DND-41 (cell line): ENCODE data around the gene PNKP.

Experiments
- ATAC-seq: fragments of 200-7000 bp; cut with Tn5 transposase; 3 replicates; pipeline ENCODE4 v1.9.1; 2021; ENCODE audit warnings: low read depth; ENCODE audit not compliant: insufficient read depth
- DNase-seq: peaks from one replicate; pipeline ENCODE4 v3.0.0-alpha.2; 2020
- H2AFZ ChIP-seq: 2 replicates; pipeline ENCODE4 v1.6.0; 2012; ENCODE audit warnings: low read depth, low read length
- H3K27ac ChIP-seq: 2 replicates; pipeline ENCODE4 v1.5.1; 2012; ENCODE audit warnings: low read length, inconsistent platforms
- H3K27me3 ChIP-seq: fragments of 200-600 bp; sonication (generic); 2 replicates; pipeline ENCODE4 v1.6.0; 2012; ENCODE audit warnings: low read length, mild to moderate bottlenecking, inconsistent platforms; ENCODE audit not compliant: insufficient read depth, poor library complexity
- H3K36me3 ChIP-seq: 2 replicates; pipeline ENCODE4 v1.5.1; 2012; ENCODE audit warnings: low read length, inconsistent platforms; ENCODE audit not compliant: insufficient read depth
- H3K4me1 ChIP-seq: 2 replicates; pipeline ENCODE4 v1.5.1; 2012; ENCODE audit warnings: mild to moderate bottlenecking, low read length; ENCODE audit not compliant: insufficient read depth
- H3K4me2 ChIP-seq: 2 replicates; pipeline ENCODE4 v1.6.0; 2012; ENCODE audit warnings: mild to moderate bottlenecking, moderate library complexity, low read length, inconsistent platforms; ENCODE audit not compliant: insufficient read depth
- H3K4me3 ChIP-seq, 2 experiments: fragments of 200-600 bp in 1 of 2; shearing (Covaris generic) in 1 of 2; 2 replicates each; pipeline ENCODE4 v1.5.1; 2012 to 2016; ENCODE audit warnings: inconsistent platforms in 2 of 2, low read length in 2 of 2, mild to moderate bottlenecking in 2 of 2, low read depth in 1 of 2, moderate library complexity in 1 of 2
- H3K79me2 ChIP-seq: 2 replicates; pipeline ENCODE4 v1.6.0; 2012; ENCODE audit warnings: low read length, inconsistent platforms; ENCODE audit not compliant: insufficient read depth
- H3K9ac ChIP-seq: 2 replicates; pipeline ENCODE4 v1.6.0; 2012; ENCODE audit warnings: low read depth, mild to moderate bottlenecking, inconsistent platforms, low read length, moderate library complexity
- H3K9me3 ChIP-seq: 2 replicates; pipeline ENCODE4 v1.5.1; 2012; ENCODE audit warnings: low read length, moderate library complexity, mild to moderate bottlenecking, inconsistent platforms; ENCODE audit not compliant: insufficient read depth, severe bottlenecking
- H4K20me1 ChIP-seq: 2 replicates; pipeline ENCODE4 v1.6.0; 2012; ENCODE audit warnings: low read length; ENCODE audit not compliant: insufficient read depth
- CTCF ChIP-seq: IDR thresholded peaks from 2 replicates; pipeline ENCODE4 v1.5.1; 2012; ENCODE audit warnings: borderline replicate concordance, low read length, moderate library complexity, mild to moderate bottlenecking; ENCODE audit not compliant: poor library complexity, severe bottlenecking; ENCODE audit errors: extremely low read depth
- EZH2 ChIP-seq: IDR thresholded peaks from 3 replicates; pipeline ENCODE4 v1.6.1; 2012; ENCODE audit warnings: borderline replicate concordance, low read depth, mild to moderate bottlenecking, moderate library complexity, low read length, inconsistent platforms; ENCODE audit not compliant: severe bottlenecking

Gene PNKP

GRCh38 chr19:49859682-49860335 lies 7.6 kb downstream of the PNKP start:
- H3K9ac ChIP-seq, result no peak overlapping the region
- DNase-seq (no peak), ATAC-seq (no peak)
- peaks cover 86% of the 10 kb centered on the region for H4K20me1 ChIP-seq
- peaks cover 43% of the 10 kb centered on the region for H3K79me2 ChIP-seq
- no peaks in the 10 kb centered on the region for H3K27me3 ChIP-seq
- no peak for TF ChIP-seq CTCF
- TF ChIP-seq EZH2, result no peak
- H2AFZ ChIP-seq, result no peak overlapping the region
- no peak overlapping the region for H3K4me3 ChIP-seq
- peaks cover 12% of the 10 kb centered on the region; the same call in 1 of the 2 replicates for H3K4me1 ChIP-seq
- peaks cover 89% of the 10 kb centered on the region for H3K36me3 ChIP-seq
- H3K4me2 ChIP-seq, result no peak overlapping the region
- no peaks in the 10 kb centered on the region for H3K9me3 ChIP-seq
- H3K27ac ChIP-seq, result no peak overlapping the region

- Histone ChIP-seq H3K36me3 (peaks cover 88% of the 10 kb centered on the region), H3K4me1 (peaks cover 12% of the 10 kb centered on the region), H3K27me3 (no peaks in the 10 kb centered on the region), H2AFZ (no peak overlapping the region), H3K79me2 (peaks cover 43% of the 10 kb centered on the region), H4K20me1 (peaks cover 85% of the 10 kb centered on the region), H3K9ac (no peak overlapping the region), H3K27ac (no peak overlapping the region), H3K4me2 (no peak overlapping the region), H3K9me3 (no peaks in the 10 kb centered on the region), H3K4me3 (no peak overlapping the region)
- no peak for TF ChIP-seq CTCF
- no peak for TF ChIP-seq EZH2
- DNase-seq, result no peak
- ATAC-seq, result peak; percentile 8; the same call in 1 of the 3 replicates
Measured at GRCh38 chr19:49858088-49858985, 9.0 kb downstream of the PNKP start.

DNA sequence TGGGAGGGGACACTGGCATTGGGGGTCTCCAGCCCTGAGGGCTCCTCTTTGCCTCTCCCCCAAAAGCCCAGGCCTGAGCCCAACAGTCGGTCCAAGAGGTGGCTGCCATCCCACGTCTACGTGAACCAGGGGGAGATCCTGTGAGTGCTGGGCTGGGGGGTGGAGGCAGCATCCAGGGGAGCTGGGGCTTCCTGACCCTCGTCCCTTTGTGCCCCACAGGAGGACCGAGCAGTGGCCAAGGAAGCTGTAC lies 9.6 kb downstream of the PNKP start:
- ATAC-seq (no peak), DNase-seq (no peak)
- Histone ChIP-seq H3K79me2 (peaks cover 46% of the 10 kb centered on the region), H3K27ac (no peak overlapping the region), H4K20me1 (peaks cover 82% of the 10 kb centered on the region), H2AFZ (no peak overlapping the region), H3K4me3 (no peak overlapping the region), H3K27me3 (no peaks in the 10 kb centered on the region), H3K4me1 (peaks cover 15% of the 10 kb centered on the region), H3K9me3 (no peaks in the 10 kb centered on the region), H3K36me3 (peaks cover 84% of the 10 kb centered on the region), H3K9ac (no peak overlapping the region), H3K4me2 (no peak overlapping the region)
- TF ChIP-seq EZH2 (no peak), CTCF (no peak)
